CD4-positive, alpha-beta memory T cell (primary cell): ENCODE measurements around the gene IL33. TPM values are rescaled to one million over a fixed set of nuclear protein-coding genes. Genes with fewer than 3 reads are reported as not detected.

Source experiments
- CTCF ChIA-PET: fragments of 350-600 bp; sonication (Branson Sonifier 250); formaldehyde crosslinking; loops from one replicate; lab custom pipeline; 2021; ENCODE audit warnings: inconsistent platforms; ENCODE audit not compliant: partially characterized antibody; lab: Charles Lee
- POLR2A ChIA-PET: fragments of 350-600 bp; sonication (Branson Sonifier 250); formaldehyde crosslinking; loops from one replicate; lab custom pipeline; 2021; ENCODE audit not compliant: partially characterized antibody; lab: Charles Lee
- DNase-seq, 5 donors: peaks; one replicate each; pipeline versions ENCODE4 v3.0.0 to v3.0.0-alpha.2; 2020 to 2022; ENCODE audit warnings: mixed read lengths in 1 of 5
- H3K27ac ChIP-seq: one replicate; pipeline ENCODE4 v1.7.0; 2013; ENCODE audit warnings: low read depth, low read length
- H3K27me3 ChIP-seq: 2 replicates; pipeline ENCODE4 v1.7.0; 2013; ENCODE audit warnings: mild to moderate bottlenecking, low read length, moderate library complexity; ENCODE audit not compliant: insufficient read depth
- H3K36me3 ChIP-seq: 2 replicates; pipeline ENCODE4 v1.7.0; 2013; ENCODE audit warnings: mild to moderate bottlenecking, low read length, moderate library complexity; ENCODE audit not compliant: insufficient read depth
- H3K4me1 ChIP-seq: 2 replicates; pipeline ENCODE4 v1.7.0; 2013; ENCODE audit warnings: mild to moderate bottlenecking, low read length, moderate library complexity; ENCODE audit not compliant: insufficient read depth
- H3K4me3 ChIP-seq, 2 donors: one replicate each; pipeline ENCODE4 v1.7.0; 2013; ENCODE audit warnings: low read length in 2 of 2, mild to moderate bottlenecking in 1 of 2
- H3K9me3 ChIP-seq, 2 donors: one replicate each; pipeline ENCODE4 v1.7.0; 2013; ENCODE audit warnings: low read length in 2 of 2, control low read depth in 1 of 2; ENCODE audit not compliant: control insufficient read depth in 1 of 2
- H3K27ac Mint-ChIP-seq, 7 donors: one replicate each; pipeline ENCODE4 v1.8.0; 2020 to 2021; ENCODE audit warnings: mixed read lengths in 7 of 7, mild to moderate bottlenecking in 6 of 7, inconsistent platforms in 3 of 7, moderate library complexity in 3 of 7
- H3K27me3 Mint-ChIP-seq, 2 donors: one replicate each; pipeline ENCODE4 v1.8.0; 2020 to 2021; ENCODE audit warnings: mixed read lengths in 2 of 2
- H3K36me3 Mint-ChIP-seq, 2 donors: one replicate each; pipeline ENCODE4 v1.8.0; 2020 to 2021; ENCODE audit warnings: mixed read lengths in 2 of 2, inconsistent platforms in 1 of 2, mild to moderate bottlenecking in 1 of 2
- H3K4me1 Mint-ChIP-seq, 4 donors: one replicate each; pipeline ENCODE4 v1.8.0; 2020 to 2021; ENCODE audit warnings: mixed read lengths in 4 of 4, mild to moderate bottlenecking in 1 of 4
- H3K4me3 Mint-ChIP-seq, 8 donors: one replicate each; pipeline ENCODE4 v1.8.0; 2020 to 2021; ENCODE audit warnings: mixed read lengths in 8 of 8, mild to moderate bottlenecking in 7 of 8, moderate library complexity in 6 of 8, inconsistent platforms in 3 of 8
- H3K9me3 Mint-ChIP-seq, 8 donors: one replicate each; pipeline ENCODE4 v1.8.0; 2020 to 2021; ENCODE audit warnings: mixed read lengths in 8 of 8, mild to moderate bottlenecking in 5 of 8, inconsistent platforms in 3 of 8, moderate library complexity in 1 of 8
- intact Hi-C: fragments of 100-400 bp; cut with micrococcal nuclease; formaldehyde crosslinking; loops from one replicate; pipeline ENCODE4 v1.15.1; 2023
- polyA plus RNA-seq, 2 donors: library from polyadenylated mRNA; unstranded; fragments of 300-500 nt; fragmentation: Illumina TruSeq; gene quantifications; one replicate each; pipeline ENCODE4 v1.2.3, GENCODE V29; 2021
- total RNA-seq, 2 experiments: library from RNA; stranded (reverse); gene quantifications; one replicate each; pipeline ENCODE4 v1.2.3, GENCODE V29; 2021

Gene IL33
- total and polyA plus RNA-seq, 4 experiments from 2014 or later = not detected

GRCh38 chr9:6216002-6216401 is 395 bp downstream of the IL33 start:
- no peak overlapping the region for H3K4me3 ChIP-seq
- POLR2A ChIA-PET = no interaction called here
- no peak overlapping the region for H3K27ac Mint-ChIP-seq
- H3K9me3 ChIP-seq = no peaks in the 10 kb centered on the region
- no peak overlapping the region for H3K27ac ChIP-seq
- CTCF ChIA-PET = no interaction called here
- no peaks in the 10 kb centered on the region for H3K4me1 ChIP-seq
- H3K4me1 Mint-ChIP-seq = no peaks in the 10 kb centered on the region
- no peak for DNase-seq
- no peak overlapping the region for H3K4me3 Mint-ChIP-seq
- no peaks in the 10 kb centered on the region for H3K36me3 ChIP-seq
- H3K27me3 ChIP-seq = no peaks in the 10 kb centered on the region
- intact Hi-C loops = no loop called here
- peaks cover 8 to 12% of the 10 kb centered on the region in 2 donors for H3K27me3 Mint-ChIP-seq
- no peaks in the 10 kb centered on the region for H3K36me3 Mint-ChIP-seq
- peaks cover 0 to 15% (median 9%) of the 10 kb centered on the region in 8 donors for H3K9me3 Mint-ChIP-seq

- no peak for DNase-seq
- Histone ChIP-seq H3K4me1 (no peaks in the 10 kb centered on the region), H3K27ac (no peak overlapping the region), H3K36me3 (no peaks in the 10 kb centered on the region), H3K9me3 (no peaks in the 10 kb centered on the region), H3K4me3 (no peak overlapping the region), H3K27me3 (no peaks in the 10 kb centered on the region)
- Mint-ChIP-seq H3K4me1 (no peaks in the 10 kb centered on the region), H3K9me3 (peaks cover 0 to 9% (median 4%) of the 10 kb centered on the region in 8 donors), H3K36me3 (no peaks in the 10 kb centered on the region), H3K27me3 (peaks cover 10% of the 10 kb centered on the region in 2 donors), H3K27ac (no peak overlapping the region), H3K4me3 (no peak overlapping the region)
- ChIA-PET CTCF (no interaction called here), POLR2A (no interaction called here)
- intact Hi-C loops = no loop called here
These were observed 1.3 kb downstream of the IL33 start for GRCh38 chr9:6216951-6217350.

GRCh38 chr9:6218099-6218502 is 2.5 kb downstream of the IL33 start:
- intact Hi-C loops = no loop called here
- Mint-ChIP-seq H3K4me1 (no peaks in the 10 kb centered on the region), H3K4me3 (no peak overlapping the region), H3K27ac (no peak overlapping the region), H3K36me3 (no peaks in the 10 kb centered on the region), H3K27me3 (peaks cover 10% of the 10 kb centered on the region in 2 donors), H3K9me3 (peaks cover 0 to 4% (median 0%) of the 10 kb centered on the region in 8 donors)
- ChIA-PET CTCF (no interaction called here), POLR2A (no interaction called here)
- H3K27me3 ChIP-seq = no peaks in the 10 kb centered on the region
- no peak overlapping the region for H3K27ac ChIP-seq
- no peaks in the 10 kb centered on the region for H3K4me1 ChIP-seq
- no peak for DNase-seq
- no peaks in the 10 kb centered on the region for H3K9me3 ChIP-seq
- no peaks in the 10 kb centered on the region for H3K36me3 ChIP-seq
- H3K4me3 ChIP-seq = no peak overlapping the region

GRCh38 chr9:6219040-6219439 is 3.4 kb downstream of the IL33 start:
- no peak overlapping the region for H3K4me3 ChIP-seq
- H3K36me3 ChIP-seq = no peaks in the 10 kb centered on the region
- H3K4me1 ChIP-seq = no peaks in the 10 kb centered on the region
- H3K27ac ChIP-seq = no peak overlapping the region
- H3K36me3 Mint-ChIP-seq = no peaks in the 10 kb centered on the region
- no peak overlapping the region for H3K4me3 Mint-ChIP-seq
- H3K9me3 Mint-ChIP-seq = peaks cover 0 to 4% (median 0%) of the 10 kb centered on the region in 8 donors
- ChIA-PET POLR2A (no interaction called here), CTCF (no interaction called here)
- peaks cover 10% of the 10 kb centered on the region in 2 donors for H3K27me3 Mint-ChIP-seq
- H3K9me3 ChIP-seq = no peaks in the 10 kb centered on the region
- intact Hi-C loops = no loop called here
- DNase-seq = no peak
- no peak overlapping the region for H3K27ac Mint-ChIP-seq
- H3K4me1 Mint-ChIP-seq = no peaks in the 10 kb centered on the region
- no peaks in the 10 kb centered on the region for H3K27me3 ChIP-seq

GRCh38 chr9:6219981-6220380 is 4.4 kb downstream of the IL33 start:
- ChIA-PET CTCF (no interaction called here), POLR2A (no interaction called here)
- no peaks in the 10 kb centered on the region for H3K4me1 ChIP-seq
- no peak overlapping the region for H3K4me3 ChIP-seq
- DNase-seq = no peak
- no peaks in the 10 kb centered on the region for H3K9me3 ChIP-seq
- no peak overlapping the region for H3K27ac Mint-ChIP-seq
- no peaks in the 10 kb centered on the region for H3K27me3 ChIP-seq
- H3K9me3 Mint-ChIP-seq = no peaks in the 10 kb centered on the region
- no peak overlapping the region for H3K27ac ChIP-seq
- no peaks in the 10 kb centered on the region for H3K36me3 ChIP-seq
- H3K27me3 Mint-ChIP-seq = peaks cover 10 to 11% of the 10 kb centered on the region in 2 donors
- intact Hi-C loops = no loop called here
- no peak overlapping the region for H3K4me3 Mint-ChIP-seq
- H3K36me3 Mint-ChIP-seq = no peaks in the 10 kb centered on the region
- H3K4me1 Mint-ChIP-seq = no peaks in the 10 kb centered on the region

- ChIA-PET POLR2A (no interaction called here), CTCF (no interaction called here)
- no peaks in the 10 kb centered on the region for H3K4me1 Mint-ChIP-seq
- intact Hi-C loops = no loop called here
- no peaks in the 10 kb centered on the region for H3K9me3 Mint-ChIP-seq
- Histone ChIP-seq H3K27me3 (no peaks in the 10 kb centered on the region), H3K4me3 (no peak overlapping the region), H3K36me3 (no peaks in the 10 kb centered on the region), H3K27ac (no peak overlapping the region), H3K9me3 (no peaks in the 10 kb centered on the region), H3K4me1 (no peaks in the 10 kb centered on the region)
- H3K27me3 Mint-ChIP-seq = peaks cover 8 to 10% of the 10 kb centered on the region in 2 donors
- H3K4me3 Mint-ChIP-seq = no peak overlapping the region
- no peak for DNase-seq
- no peaks in the 10 kb centered on the region for H3K36me3 Mint-ChIP-seq
- no peak overlapping the region for H3K27ac Mint-ChIP-seq
These were observed 9.0 kb downstream of the IL33 start for GRCh38 chr9:6224393-6225154.

GRCh38 chr9:6226696-6227095 is 11.1 kb downstream of the IL33 start:
- intact Hi-C loops = no loop called here
- CTCF ChIA-PET = no interaction called here

More at GRCh38 chr9:6226696-6227095, 11.1 kb downstream of the IL33 start:
- no peak for DNase-seq
- Histone ChIP-seq H3K9me3 (no peaks in the 10 kb centered on the region), H3K27ac (no peak overlapping the region), H3K36me3 (no peaks in the 10 kb centered on the region), H3K4me3 (no peak overlapping the region), H3K27me3 (no peaks in the 10 kb centered on the region), H3K4me1 (no peaks in the 10 kb centered on the region)
- Mint-ChIP-seq H3K27ac (no peak overlapping the region), H3K4me3 (no peak overlapping the region), H3K9me3 (no peaks in the 10 kb centered on the region), H3K27me3 (peaks cover 6 to 7% of the 10 kb centered on the region in 2 donors), H3K4me1 (no peaks in the 10 kb centered on the region), H3K36me3 (no peaks in the 10 kb centered on the region)
- POLR2A ChIA-PET = no interaction called here
